Panc1 (cell line): ENCODE results near the gene TPRG1. TPM values are rescaled to one million over a fixed set of nuclear protein-coding genes. Genes with fewer than 3 reads are reported as not detected.

Experiments used
- ATAC-seq: fragments of 200-7000 bp; cut with Tn5 transposase; 2 replicates; pipeline ENCODE4 v1.9.1; 2020; ENCODE audit warnings: mild to moderate bottlenecking, moderate library complexity
- BruUV-seq: library from RNA; stranded (reverse); fragments of 400-500 nt; replicated peaks from 2 replicates; lab custom pipeline; 2021; lab: Mats Ljungman, UMichigan
- CTCF ChIA-PET: fragments of 300-600 bp; sonication (Branson Sonifier 250); formaldehyde crosslinking; loops from one replicate; lab custom pipeline; 2022; ENCODE audit warnings: antibody characterized with exemption; lab: Charles Lee
- POLR2A ChIA-PET: fragments of 300-600 bp; sonication (Branson Sonifier 250); formaldehyde crosslinking; loops from one replicate; lab custom pipeline; 2022; ENCODE audit warnings: antibody characterized with exemption; lab: Charles Lee
- DNase-seq: peaks from one replicate; pipeline ENCODE4 v3.0.0-alpha.2; 2010; ENCODE audit warnings: low read depth, low spot score
- H3K27ac ChIP-seq: 2 replicates; pipeline ENCODE4 v1.5.1; 2011; ENCODE audit warnings: mild to moderate bottlenecking, low read length, inconsistent platforms
- H3K27me3 ChIP-seq: fragments of 200-500 bp; sonication (Bioruptor generic); 2 replicates; pipeline ENCODE4 v1.6.0; 2014; ENCODE audit warnings: low read length, inconsistent platforms; ENCODE audit not compliant: control insufficient read depth, insufficient read depth
- H3K36me3 ChIP-seq: fragments of 200-500 bp; sonication (Bioruptor generic); 2 replicates; pipeline ENCODE4 v1.5.1; 2014; ENCODE audit warnings: inconsistent platforms, mild to moderate bottlenecking, low read length, moderate library complexity; ENCODE audit not compliant: control insufficient read depth, insufficient read depth
- H3K4me1 ChIP-seq: 2 replicates; pipeline ENCODE4 v1.5.1; 2011; ENCODE audit warnings: inconsistent platforms, mild to moderate bottlenecking, low read length, moderate library complexity; ENCODE audit not compliant: control insufficient read depth, insufficient read depth
- H3K4me3 ChIP-seq, 2 experiments: 2 replicates each; pipeline ENCODE4 v1.5.1; 2011 to 2012; ENCODE audit warnings: low read depth in 2 of 2, low read length in 2 of 2, mild to moderate bottlenecking in 2 of 2, inconsistent platforms in 1 of 2, moderate library complexity in 1 of 2
- H3K9me3 ChIP-seq: fragments of 200-500 bp; sonication (Bioruptor generic); 2 replicates; pipeline ENCODE4 v1.5.1; 2014; ENCODE audit warnings: low read depth, mild to moderate bottlenecking, inconsistent platforms, low read length, moderate library complexity; ENCODE audit not compliant: control insufficient read depth, insufficient read depth
- CTCF ChIP-seq: fragments of 450-650 bp; IDR thresholded peaks from 2 replicates; pipeline ENCODE4 v1.5.1; 2017; ENCODE audit warnings: mild to moderate bottlenecking
- POLR2AphosphoS5 ChIP-seq: IDR thresholded peaks from 2 replicates; pipeline ENCODE4 v1.6.1; 2012; ENCODE audit warnings: mild to moderate bottlenecking, low read depth, low read length, moderate library complexity
- REST ChIP-seq, 2 experiments: IDR thresholded peaks; 2 replicates each; pipeline ENCODE4 v1.6.1; 2011 to 2012; ENCODE audit warnings: low read depth in 2 of 2, control low read depth in 1 of 2, low read length in 1 of 2, mild to moderate bottlenecking in 1 of 2, moderate library complexity in 1 of 2; ENCODE audit not compliant: insufficient read depth in 1 of 2
- SIN3A ChIP-seq: IDR thresholded peaks from 2 replicates; pipeline ENCODE4 v1.6.1; 2012; ENCODE audit warnings: low read depth, mild to moderate bottlenecking, low read length, moderate library complexity, borderline replicate concordance; ENCODE audit not compliant: insufficient read depth
- TCF7L2 ChIP-seq: IDR thresholded peaks from 2 replicates; pipeline ENCODE4 v1.6.1; 2011; ENCODE audit warnings: mild to moderate bottlenecking, low read depth, low read length, inconsistent platforms
- in situ Hi-C: cut with HindIII; loops from 2 replicates; pipeline ENCODE4 v1.10.0; 2016; ENCODE audit warnings: low sequenced_read_pairs, low pct_unique_long_range_greater_than_20kb
- intact Hi-C: fragments of 100-400 bp; cut with micrococcal nuclease; formaldehyde crosslinking; loops from one replicate; pipeline ENCODE4 v1.10.0; 2022; ENCODE audit not compliant: unreplicated experiment
- total RNA-seq: library from RNA; stranded (reverse); gene quantifications from one replicate; pipeline ENCODE4 v1.2.1, GENCODE V29; 2021; ENCODE audit not compliant: unreplicated experiment

TPRG1 gene
- total RNA-seq, 1 experiment from 2014 or later, result not detected

- no TSS peak for BruUV-seq
- intact Hi-C loops, result no loop called here
Observed at GRCh38 chr3:189349772-189350171, 178.0 kb downstream of the TPRG1 start.

GRCh38 chr3:189353318-189353965, 181.7 kb downstream of the TPRG1 start:
- TF ChIP-seq REST (IDR thresholded peaks at IDR 0.05; ENCODE audit: insufficient read depth in 1 of 2, low read depth in 2 of 2, low read length in 1 of 2), result no peak
- in situ Hi-C loops, result no loop called here
- POLR2A ChIA-PET, result no interaction called here
- ATAC-seq (no peak), DNase-seq (no peak)
- H3K9me3 ChIP-seq, result no peaks in the 10 kb centered on the region
- H3K36me3 ChIP-seq, result no peaks in the 10 kb centered on the region
- H3K4me3 ChIP-seq, result no peak overlapping the region
- no peak overlapping the region for H3K27ac ChIP-seq
- no TSS peak for BruUV-seq
- CTCF ChIA-PET, result no interaction called here
- no peaks in the 10 kb centered on the region for H3K4me1 ChIP-seq
- H3K27me3 ChIP-seq, result no peaks in the 10 kb centered on the region
- intact Hi-C loops, result no loop called here

More at GRCh38 chr3:189349772-189350171, 178.0 kb downstream of the TPRG1 start:
- in situ Hi-C loops, result no loop called here
- Histone ChIP-seq H3K9me3 (no peaks in the 10 kb centered on the region), H3K4me1 (no peaks in the 10 kb centered on the region), H3K4me3 (no peak overlapping the region), H3K27me3 (no peaks in the 10 kb centered on the region), H3K27ac (no peak overlapping the region), H3K36me3 (no peaks in the 10 kb centered on the region)
- TF ChIP-seq SIN3A, result no peak
- TF ChIP-seq CTCF, result no peak
- no peak for TF ChIP-seq REST (IDR thresholded peaks at IDR 0.05; ENCODE audit: insufficient read depth in 1 of 2, low read depth in 2 of 2, low read length in 1 of 2)
- no peak for TF ChIP-seq TCF7L2
- TF ChIP-seq POLR2AphosphoS5, result no peak
- POLR2A ChIA-PET, result no interaction called here
- DNase-seq, result no peak
- CTCF ChIA-PET, result no interaction called here
- ATAC-seq, result no peak
